Measurements from ENCODE around the gene TRIM62.

TRIM62 gene

GRCh38 chr1:33155877-33156538, 25.8 kb downstream of the TRIM62 start:
- no peak for DNase-seq (ENCODE audit: low read depth)
- no peak overlapping the region for H3K4me3 ChIP-seq (ENCODE audit: low read depth, low read length)
- no peak for TF ChIP-seq CTCF (IDR thresholded peaks at IDR 0.05; ENCODE audit: low read depth, low read length, missing control alignments)
- in situ Hi-C loops (cut with HindIII; ENCODE audit: low sequenced_read_pairs): no loop called here

GRCh38 chr1:33153650-33154049, 28.2 kb downstream of the TRIM62 start:
- no peak for TF ChIP-seq CTCF (IDR thresholded peaks at IDR 0.05; ENCODE audit: low read depth, low read length, missing control alignments)
- in situ Hi-C loops (cut with HindIII; ENCODE audit: low sequenced_read_pairs): no loop called here

GRCh38 chr1:33152685-33153432, 29.0 kb downstream of the TRIM62 start:
- DNase-seq (ENCODE audit: low read depth): no peak
- H3K4me3 ChIP-seq (ENCODE audit: low read depth, low read length): no peak overlapping the region
- TF ChIP-seq CTCF (IDR thresholded peaks at IDR 0.05; ENCODE audit: low read depth, low read length, missing control alignments): no peak
- in situ Hi-C loops (cut with HindIII; ENCODE audit: low sequenced_read_pairs): no loop called here

More at GRCh38 chr1:33153650-33154049, 28.2 kb downstream of the TRIM62 start:
- no peak for DNase-seq (ENCODE audit: low read depth)
- H3K4me3 ChIP-seq (ENCODE audit: low read depth, low read length): no peak overlapping the region

DNA sequence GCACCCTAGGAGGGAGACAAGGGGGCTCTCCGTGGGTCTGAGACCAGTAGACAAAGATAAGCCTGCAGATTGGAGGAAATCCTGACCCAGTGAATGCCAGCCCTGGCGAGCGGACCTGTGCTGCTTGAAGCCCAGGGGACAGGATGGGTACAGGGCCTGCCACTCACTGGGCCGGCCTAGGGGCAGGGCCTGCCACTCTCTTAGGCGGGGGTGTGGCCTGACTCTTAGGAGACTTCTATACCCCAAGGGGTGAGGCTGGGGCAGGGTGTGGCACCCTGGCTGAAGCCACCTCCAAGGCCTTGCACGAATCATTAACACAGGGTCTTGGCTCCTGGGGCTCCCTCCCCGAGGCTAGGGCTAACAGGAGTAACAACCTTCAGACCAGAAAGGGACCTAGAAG, 30.7 kb downstream of the TRIM62 start:
- TF ChIP-seq CTCF (IDR thresholded peaks at IDR 0.05; ENCODE audit: low read depth, low read length, missing control alignments): no peak
- DNase-seq (ENCODE audit: low read depth): no peak
- in situ Hi-C loops (cut with HindIII; ENCODE audit: low sequenced_read_pairs): no loop called here
- no peak overlapping the region for H3K4me3 ChIP-seq (ENCODE audit: low read depth, low read length)

DNA sequence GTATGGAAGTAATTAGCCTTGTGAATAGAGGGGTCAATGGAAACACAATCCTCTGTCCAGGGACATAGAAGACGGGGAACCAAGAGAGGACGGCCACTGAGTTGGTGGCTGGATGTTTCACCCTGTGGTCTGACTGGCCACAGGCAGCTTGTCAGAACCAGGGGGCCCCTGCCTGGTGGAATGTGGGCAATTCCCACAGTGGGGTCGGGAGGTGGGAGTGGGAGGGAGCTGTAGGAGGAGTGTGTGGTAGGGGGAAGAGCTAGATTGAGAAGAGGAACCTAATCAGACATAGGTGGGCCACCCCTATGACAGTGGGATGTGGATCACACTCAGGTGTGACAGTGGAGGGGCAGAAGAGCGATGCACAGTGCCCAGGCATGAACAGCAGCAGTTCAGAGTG, 31.3 kb downstream of the TRIM62 start:
- H3K4me3 ChIP-seq (ENCODE audit: low read depth, low read length): no peak overlapping the region
- in situ Hi-C loops (cut with HindIII; ENCODE audit: low sequenced_read_pairs): no loop called here
- no peak for DNase-seq (ENCODE audit: low read depth)
- TF ChIP-seq CTCF (IDR thresholded peaks at IDR 0.05; ENCODE audit: low read depth, low read length, missing control alignments): no peak

GRCh38 chr1:33149453-33150190, 32.2 kb downstream of the TRIM62 start:
- in situ Hi-C loops (cut with HindIII; ENCODE audit: low sequenced_read_pairs): no loop called here
- no peak for DNase-seq (ENCODE audit: low read depth)
- no peak for TF ChIP-seq CTCF (IDR thresholded peaks at IDR 0.05; ENCODE audit: low read depth, low read length, missing control alignments)
- H3K4me3 ChIP-seq (ENCODE audit: low read depth, low read length): no peak overlapping the region

All from astrocyte of the cerebellum (primary cell).